ENCODE measurements around the gene PACSIN2.
"Not testable (repeated sequence)": the region's sequence is repeated elsewhere in the genome, so short reads cannot be mapped to it uniquely, and the experiment has no call there.

PACSIN2 gene

DNA sequence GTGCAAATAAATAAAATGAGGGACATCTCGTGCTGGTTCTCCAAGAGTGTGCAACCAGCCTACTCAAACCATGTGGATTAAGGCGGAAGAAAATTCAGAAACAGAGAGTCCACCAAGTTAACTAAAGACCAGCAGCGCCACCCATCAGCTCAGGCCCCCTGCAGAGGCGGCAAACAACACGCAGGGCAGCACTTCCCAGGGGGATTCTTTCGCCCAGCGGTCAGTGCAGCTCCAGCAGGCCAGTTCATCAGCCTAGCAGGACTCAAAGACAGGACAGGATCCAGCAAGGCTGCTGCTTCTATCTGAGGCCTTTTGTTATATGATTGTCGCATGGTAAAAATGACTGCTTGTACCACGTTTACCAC lies 51.7 kb downstream of the PACSIN2 start:
- no peak for DNase-seq

- DNase-seq = no peak
Measured at GRCh38 chr22:42962295-42963230, 52.4 kb downstream of the PACSIN2 start.

DNA sequence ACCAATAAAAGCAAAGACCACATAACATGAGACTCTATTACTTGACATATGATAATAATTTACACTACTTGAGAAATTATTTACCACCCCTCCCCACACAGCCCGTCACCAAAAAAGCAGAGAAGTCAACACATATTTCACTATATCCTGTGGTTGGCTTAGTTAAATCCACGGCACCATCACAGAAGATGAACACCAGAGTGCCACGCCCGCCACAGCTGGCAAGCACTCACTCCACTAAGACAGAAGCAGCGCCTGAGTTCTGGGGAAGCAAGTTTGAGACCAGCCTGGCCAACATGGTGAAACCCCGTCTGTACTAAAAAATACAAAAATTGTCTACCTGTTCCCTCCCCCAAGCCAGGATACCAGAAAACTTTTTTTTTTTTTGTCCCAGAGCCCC lies 53.1 kb downstream of the PACSIN2 start:
- DNase-seq = no peak

GRCh38 chr22:42961400-42961690 lies 53.6 kb downstream of the PACSIN2 start:
- not testable (repeated sequence) for DNase-seq

GRCh38 chr22:42960531-42961399 lies 54.2 kb downstream of the PACSIN2 start:
- no peak for DNase-seq

DNA sequence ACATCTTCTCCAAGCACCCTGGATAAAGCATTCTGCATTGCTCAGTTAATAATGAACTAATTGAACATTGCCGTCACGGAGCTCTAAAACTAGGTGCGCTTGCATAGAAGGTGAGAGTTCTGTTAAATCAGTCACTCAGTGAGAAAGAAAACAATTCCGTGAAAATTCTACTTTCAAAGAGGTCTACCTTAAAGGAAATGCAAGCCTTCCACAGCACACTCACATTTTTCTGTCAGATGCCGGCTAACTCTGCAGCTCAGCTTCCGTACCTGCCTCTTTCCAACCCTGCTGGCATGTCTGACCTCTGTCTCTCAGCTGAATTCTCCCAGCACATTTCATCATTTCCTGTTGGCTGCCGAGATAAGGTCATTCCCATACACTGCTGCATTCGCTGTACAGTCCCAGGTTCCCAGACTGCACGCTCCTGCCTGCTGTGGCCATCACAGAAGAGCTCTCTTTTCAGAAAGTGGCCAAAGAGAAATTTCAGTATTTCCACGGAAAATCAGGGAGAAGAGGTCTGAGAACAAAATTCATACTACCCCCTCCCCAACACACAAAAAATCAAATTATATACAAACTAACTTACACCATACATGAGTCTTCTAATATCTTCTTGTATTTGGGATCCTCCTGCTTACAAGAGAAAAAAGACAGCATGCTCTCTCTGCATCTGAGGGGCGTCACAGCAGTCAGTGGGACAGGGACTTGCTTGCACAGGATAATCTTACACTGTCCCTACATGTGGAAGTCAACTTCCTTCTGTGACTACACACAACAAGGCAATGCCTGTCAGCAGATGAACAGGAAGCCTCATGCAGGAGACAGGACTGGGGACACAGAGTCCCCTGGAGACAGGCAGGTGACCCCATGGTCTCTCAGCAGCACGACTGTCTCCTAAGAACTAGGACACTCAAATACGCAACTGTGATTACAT lies 55.1 kb downstream of the PACSIN2 start:
- no peak for DNase-seq

DNA sequence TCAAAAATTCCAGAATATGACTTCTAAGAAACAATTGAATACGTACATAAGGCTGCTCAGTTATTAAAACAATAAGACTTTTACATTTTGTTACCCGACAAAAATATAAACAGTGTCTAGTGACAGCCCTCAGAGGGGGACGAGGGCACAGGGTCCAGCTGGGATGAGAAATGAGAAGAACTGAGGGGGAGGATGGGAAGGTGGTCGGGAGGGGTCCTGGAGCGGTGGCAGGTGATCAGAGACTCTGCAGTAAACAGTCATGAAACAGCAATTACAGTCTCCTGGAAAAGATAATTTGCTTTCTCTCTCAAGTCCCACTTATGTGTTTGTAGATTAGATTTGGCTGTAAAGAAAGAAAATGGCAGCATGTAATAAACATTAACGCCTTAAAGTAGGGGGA lies 56.0 kb downstream of the PACSIN2 start:
- DNase-seq = no peak

- no peak for DNase-seq
Measured at GRCh38 chr22:42957958-42958357, 57.0 kb downstream of the PACSIN2 start.

GRCh38 chr22:42957544-42957943 lies 57.4 kb downstream of the PACSIN2 start:
- no peak for DNase-seq

DNA sequence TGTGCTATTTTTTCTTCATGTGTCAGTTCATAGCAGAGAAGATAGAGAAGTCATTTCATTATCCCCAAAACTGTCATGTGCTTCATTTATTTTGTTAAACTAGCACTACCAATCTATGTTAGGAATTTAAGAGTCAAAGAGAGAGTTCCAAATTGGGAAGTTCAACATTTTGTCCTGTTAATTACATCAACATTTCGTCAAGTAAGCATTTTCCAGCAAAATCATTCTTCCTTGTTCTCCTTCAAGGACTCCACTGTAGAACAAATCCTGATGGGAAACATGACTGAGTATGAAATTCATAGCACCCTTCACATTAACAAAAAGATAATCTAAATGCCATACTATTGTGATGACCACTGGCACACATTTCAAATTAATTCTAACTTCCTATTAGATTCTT lies 59.1 kb downstream of the PACSIN2 start:
- no peak for DNase-seq

DNA sequence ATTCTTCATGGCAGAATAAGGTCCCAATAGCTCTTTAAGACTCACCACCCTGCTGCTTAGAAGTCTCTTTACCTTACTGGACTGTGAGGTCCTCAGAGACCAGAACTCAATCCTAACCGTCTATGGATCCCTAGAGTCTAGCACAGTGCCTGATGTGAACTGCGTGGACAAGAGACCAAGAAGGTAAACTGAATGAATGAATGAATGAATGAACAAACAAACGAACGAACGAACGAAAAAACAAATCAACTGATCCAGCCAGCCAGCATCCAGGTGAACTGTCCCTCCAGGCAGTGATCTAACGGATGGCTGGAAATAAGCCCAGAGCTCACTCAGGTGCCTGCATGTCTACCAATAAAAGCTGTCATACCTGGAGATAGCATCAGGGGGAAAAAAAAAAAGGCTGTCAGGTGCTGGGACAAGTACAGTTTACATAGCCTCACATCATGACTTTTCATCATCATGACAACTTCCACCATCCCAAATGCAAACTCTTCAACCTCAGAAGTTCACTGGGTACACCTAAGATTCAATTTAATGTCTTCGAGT lies 59.8 kb downstream of the PACSIN2 start:
- no peak for DNase-seq

- DNase-seq = not testable (repeated sequence)
Measured at GRCh38 chr22:42953751-42954150, 61.2 kb downstream of the PACSIN2 start.

- DNase-seq = no peak
Measured at GRCh38 chr22:42951093-42951710, 63.7 kb downstream of the PACSIN2 start.

- no peak for DNase-seq
Measured at GRCh38 chr22:42950281-42950680, 64.7 kb downstream of the PACSIN2 start.

- DNase-seq = no peak
Measured at GRCh38 chr22:42949159-42949558, 65.8 kb downstream of the PACSIN2 start.

GRCh38 chr22:42948294-42948693 lies 66.7 kb downstream of the PACSIN2 start:
- no peak for DNase-seq

DNA sequence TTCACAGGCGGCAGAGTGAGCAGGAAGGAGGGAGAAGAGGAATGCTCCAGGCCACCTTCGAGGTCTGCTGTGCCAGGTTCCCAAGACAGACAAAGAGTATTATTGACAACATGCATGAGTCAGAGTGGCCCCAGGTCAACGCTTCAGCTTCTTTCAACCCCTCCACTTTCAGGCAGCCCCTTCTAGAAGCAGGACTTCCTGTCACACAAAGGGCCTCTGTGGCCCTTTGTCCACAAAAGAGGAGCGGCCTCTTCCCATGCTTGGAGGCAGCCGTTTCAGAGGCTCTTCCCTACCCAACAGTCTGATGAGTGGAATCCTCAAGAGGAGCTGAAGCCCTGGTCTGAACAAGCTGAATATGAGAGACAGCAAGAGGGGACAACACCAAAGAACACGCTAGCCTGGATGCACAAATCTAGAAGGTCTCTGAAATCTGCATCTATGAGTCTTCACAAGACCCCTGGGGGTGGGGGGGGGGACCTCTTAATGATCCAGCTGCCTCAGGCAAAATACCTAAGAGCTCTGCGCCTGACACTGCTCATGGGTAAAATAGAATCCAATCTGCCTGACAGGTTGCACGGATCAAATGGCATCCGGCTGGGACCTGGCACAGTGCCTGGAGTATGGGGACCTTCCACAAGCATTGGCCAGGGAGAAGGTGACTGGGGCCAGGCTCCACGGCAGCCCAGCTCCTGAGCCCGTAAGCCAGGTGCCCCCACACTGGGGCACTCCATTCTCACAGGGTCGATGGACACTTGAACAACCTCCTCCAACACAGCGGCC lies 67.5 kb downstream of the PACSIN2 start:
- DNase-seq = no peak

DNA sequence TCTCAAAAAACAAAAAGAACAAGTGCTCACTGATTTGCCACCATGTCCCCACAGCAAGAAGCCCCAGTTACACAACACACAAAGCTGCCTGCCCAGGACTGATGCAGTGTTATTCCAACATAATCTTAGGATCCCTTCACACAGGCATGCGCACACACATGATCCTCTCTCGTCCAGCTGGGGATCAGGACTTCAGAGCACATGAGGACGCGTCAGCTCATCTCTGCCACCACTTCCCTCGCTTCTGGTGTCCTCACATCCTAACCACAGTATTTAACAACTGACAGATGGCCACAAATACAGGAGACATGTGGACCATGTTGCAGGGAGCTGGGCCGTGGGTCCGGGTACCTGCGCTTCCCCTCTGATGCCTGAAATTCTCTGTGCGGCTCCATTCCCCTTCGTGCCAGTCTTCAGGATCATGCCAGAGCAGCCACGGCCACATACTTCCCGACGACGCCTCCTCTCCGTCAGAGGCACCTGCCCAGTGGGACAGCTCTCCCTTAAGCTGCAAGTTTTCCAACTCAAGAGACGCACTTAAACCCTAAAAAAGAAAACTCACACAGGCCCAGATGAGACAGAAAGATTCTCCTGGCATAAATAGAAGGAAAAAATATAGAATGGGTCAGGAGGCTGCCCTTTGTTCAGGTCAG lies 68.3 kb downstream of the PACSIN2 start:
- DNase-seq = no peak

DNA sequence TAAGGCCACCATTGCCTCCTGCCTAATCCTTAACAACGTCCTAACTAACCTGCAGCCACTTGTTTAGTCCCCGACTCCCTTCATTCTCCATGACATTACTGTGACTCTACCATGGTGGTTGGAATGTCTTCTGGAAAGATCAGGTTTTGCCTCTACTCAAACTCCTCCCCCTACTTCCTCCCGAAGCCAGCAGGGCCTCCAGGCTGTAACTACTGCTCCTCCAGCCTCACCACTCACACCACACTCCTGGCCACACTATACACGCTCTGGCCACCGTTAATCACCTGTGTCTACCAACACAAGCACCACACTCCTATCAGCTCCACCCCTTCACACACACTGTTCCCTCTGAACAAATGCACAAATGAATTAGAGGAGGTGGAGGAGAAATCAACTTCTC lies 69.2 kb downstream of the PACSIN2 start:
- DNase-seq = no peak

GRCh38 chr22:42945027-42945426 lies 69.9 kb downstream of the PACSIN2 start:
- DNase-seq = no peak

GRCh38 chr22:42944409-42944808 lies 70.5 kb downstream of the PACSIN2 start:
- DNase-seq = no peak
